ENCODE data around the gene NAA20. TPM values are rescaled to one million over a fixed set of nuclear protein-coding genes. Genes with fewer than 3 reads are reported as not detected.

Gene NAA20
- total and polyA plus RNA-seq, 9 of the 15 experiments (the other 6 are each of a cell fraction or from before 2014, with no cell fraction given) = 51.4 to 361 (median 84.6) TPM

DNA sequence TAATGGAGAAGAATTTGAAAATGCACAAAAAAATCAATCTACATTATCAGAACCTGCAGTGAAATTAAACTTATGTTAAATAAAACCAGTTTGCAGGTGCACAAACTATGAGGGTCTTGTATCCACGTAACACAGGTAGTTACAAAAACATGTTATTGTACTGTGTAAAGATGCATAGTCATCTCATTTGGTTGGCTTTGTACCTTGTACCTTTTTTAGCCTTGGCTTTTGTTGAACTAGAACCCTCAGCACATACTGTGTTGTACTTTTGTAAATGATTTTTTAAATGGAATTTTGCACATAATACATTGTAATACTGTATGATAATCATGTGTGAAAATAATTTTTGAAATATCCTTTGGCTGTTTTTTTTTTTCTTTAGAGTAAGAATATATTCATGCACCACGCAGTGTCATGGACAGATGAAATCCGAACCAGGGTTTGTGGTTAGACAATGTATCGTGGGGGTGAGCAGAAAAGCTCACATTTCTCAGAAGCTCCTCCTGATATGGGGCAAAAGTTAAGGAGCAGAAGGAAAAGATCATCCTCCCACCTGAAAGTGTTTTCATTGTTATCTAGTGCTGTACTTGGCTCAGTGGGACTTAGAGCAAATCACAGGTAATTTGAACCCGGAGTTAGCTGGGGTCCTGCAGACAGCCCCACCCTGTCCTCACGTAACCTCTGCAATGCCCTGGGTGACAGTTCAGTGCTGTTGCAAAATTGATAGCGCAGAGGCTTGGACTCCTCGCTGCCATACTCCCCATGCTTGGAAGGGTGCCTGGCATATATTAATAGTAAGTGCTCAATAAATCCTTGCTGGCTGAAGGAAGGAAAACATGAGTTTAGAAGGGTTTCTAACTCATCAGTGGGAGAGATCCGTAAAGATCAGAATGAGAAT, 14.8 kb upstream of the NAA20 start (continued):
- TF ChIP-seq ZBTB7A (IDR thresholded peaks at IDR 0.05; ENCODE audit: borderline replicate concordance, control insufficient read depth, low read depth, low read length) = no peak
- TF ChIP-seq, protein P1, sequence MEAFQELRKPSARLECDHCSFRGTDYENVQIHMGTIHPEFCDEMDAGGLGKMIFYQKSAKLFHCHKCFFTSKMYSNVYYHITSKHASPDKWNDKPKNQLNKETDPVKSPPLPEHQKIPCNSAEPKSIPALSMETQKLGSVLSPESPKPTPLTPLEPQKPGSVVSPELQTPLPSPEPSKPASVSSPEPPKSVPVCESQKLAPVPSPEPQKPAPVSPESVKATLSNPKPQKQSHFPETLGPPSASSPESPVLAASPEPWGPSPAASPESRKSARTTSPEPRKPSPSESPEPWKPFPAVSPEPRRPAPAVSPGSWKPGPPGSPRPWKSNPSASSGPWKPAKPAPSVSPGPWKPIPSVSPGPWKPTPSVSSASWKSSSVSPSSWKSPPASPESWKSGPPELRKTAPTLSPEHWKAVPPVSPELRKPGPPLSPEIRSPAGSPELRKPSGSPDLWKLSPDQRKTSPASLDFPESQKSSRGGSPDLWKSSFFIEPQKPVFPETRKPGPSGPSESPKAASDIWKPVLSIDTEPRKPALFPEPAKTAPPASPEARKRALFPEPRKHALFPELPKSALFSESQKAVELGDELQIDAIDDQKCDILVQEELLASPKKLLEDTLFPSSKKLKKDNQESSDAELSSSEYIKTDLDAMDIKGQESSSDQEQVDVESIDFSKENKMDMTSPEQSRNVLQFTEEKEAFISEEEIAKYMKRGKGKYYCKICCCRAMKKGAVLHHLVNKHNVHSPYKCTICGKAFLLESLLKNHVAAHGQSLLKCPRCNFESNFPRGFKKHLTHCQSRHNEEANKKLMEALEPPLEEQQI (IDR thresholded peaks at IDR 0.05) = no peak

DNA sequence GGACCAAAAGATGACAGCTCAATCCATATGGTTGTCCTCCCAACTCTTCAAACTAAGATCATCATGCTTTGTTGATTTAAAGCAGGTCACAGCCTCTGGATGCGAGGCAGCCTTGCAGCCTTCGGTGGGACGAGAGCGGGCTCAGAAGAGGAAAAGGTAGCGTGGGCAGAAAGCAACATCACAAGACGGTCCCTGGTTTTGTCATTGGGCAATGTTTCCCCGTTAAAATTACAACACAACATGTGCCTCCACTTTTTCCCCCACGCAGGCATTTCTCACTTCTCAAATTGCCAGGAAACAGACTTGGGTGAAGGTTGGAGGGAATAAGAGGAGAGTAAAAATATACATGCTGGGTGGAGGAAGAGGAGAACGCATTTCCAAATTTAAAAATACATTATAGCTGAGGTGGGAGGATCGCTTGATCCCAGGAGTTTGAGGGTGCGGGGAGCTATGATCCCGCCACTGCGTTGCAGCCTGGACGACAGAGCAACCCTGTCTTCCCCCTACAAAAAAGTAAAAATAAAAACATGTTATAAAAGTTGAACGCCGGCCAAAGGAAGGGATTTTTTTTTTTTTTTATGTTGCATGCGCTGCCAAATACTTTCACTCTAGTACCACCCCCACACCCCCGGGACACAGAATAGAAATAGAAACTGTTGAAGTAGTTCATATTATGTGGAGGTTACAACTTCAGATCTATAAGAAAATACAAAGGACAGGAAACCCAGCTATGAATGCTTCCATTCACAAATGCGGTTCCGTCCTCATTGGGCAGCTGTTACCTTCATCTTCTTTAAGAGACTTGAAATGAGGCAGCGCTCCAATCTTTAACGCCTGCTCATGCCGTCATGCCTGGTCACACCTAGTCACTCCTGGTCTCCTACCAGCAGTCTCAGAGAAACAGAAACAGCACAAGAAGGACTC, 13.9 kb upstream of the NAA20 start:
- no peak for TF ChIP-seq CREM (IDR thresholded peaks at IDR 0.05; ENCODE audit: low read depth)
- TF ChIP-seq ZFPM2 (CRISPR knock-in tag; IDR thresholded peaks at IDR 0.05) = no peak
- TF ChIP-seq CC2D1A (IDR thresholded peaks at IDR 0.05) = no peak
- no peak for TF ChIP-seq ZNF175 (CRISPR knock-in tag; IDR thresholded peaks at IDR 0.05; ENCODE audit: low read depth)
- no peak for TF ChIP-seq ZC3H4 (CRISPR knock-in tag; IDR thresholded peaks at IDR 0.05; ENCODE audit: borderline replicate concordance)
- TF ChIP-seq DMBX1 (CRISPR knock-in tag; IDR thresholded peaks at IDR 0.05; ENCODE audit: borderline replicate concordance) = no peak
- TF ChIP-seq ZNF124 (CRISPR knock-in tag; IDR thresholded peaks at IDR 0.05) = no peak
- TF ChIP-seq RHOXF2B (CRISPR knock-in tag; conservative IDR thresholded peaks at IDR 0.05) = no peak
- TF ChIP-seq ESRRB (CRISPR knock-in tag; IDR thresholded peaks at IDR 0.05; ENCODE audit: borderline replicate concordance) = no peak
- no peak for TF ChIP-seq CREBBP (IDR thresholded peaks at IDR 0.05; ENCODE audit: low read depth, low read length)
- TF ChIP-seq CEBPG (CRISPR knock-in tag; IDR thresholded peaks at IDR 0.05) = no peak
- TF ChIP-seq CEBPG (tag; conservative IDR thresholded peaks at IDR 0.05 in 1 of 2, IDR thresholded peaks at IDR 0.05 in 1 of 2) = no peak
- no peak for TF ChIP-seq ZZZ3 (IDR thresholded peaks at IDR 0.05)
- Histone ChIP-seq H2AFZ (ENCODE audit: low read depth, low read length) (no peak overlapping the region), H4K20me1 (replicated peaks; ENCODE audit: control insufficient read depth, insufficient read depth, low read length) (no peaks in the 10 kb centered on the region), H3K9me3 (replicated peaks; ENCODE audit: control insufficient read depth, insufficient read depth, low read depth, low read length) (no peaks in the 10 kb centered on the region), H3K4me3 (no peak overlapping the region), H3K27ac (ENCODE audit: extremely low read depth, low read depth, low read length) (no peak overlapping the region), H3K79me2 (ENCODE audit: control insufficient read depth, insufficient read depth, low read length) (no peaks in the 10 kb centered on the region), H3K27me3 (ENCODE audit: control insufficient read depth in 2 of 2, insufficient read depth in 2 of 2, low read length in 2 of 2) (peaks cover 9 to 38% of the 10 kb centered on the region in 2 experiments; a peak in 3 of 5 replicates), H3K9me1 (ENCODE audit: control insufficient read depth, insufficient read depth, low read length) (no peaks in the 10 kb centered on the region), H3K36me3 (ENCODE audit: control insufficient read depth, insufficient read depth, low read length) (no peaks in the 10 kb centered on the region), H3K9ac (ENCODE audit: insufficient read depth in 1 of 2, low read depth in 2 of 2, low read length in 2 of 2) (no peak overlapping the region), H3K4me1 (replicated peaks in 1 of 2; ENCODE audit: control insufficient read depth in 2 of 2, insufficient read depth in 2 of 2, low read length in 2 of 2) (peaks cover 0 to 4% of the 10 kb centered on the region in 2 experiments; a peak in 2 of 5 replicates), H3K4me2 (ENCODE audit: insufficient read depth, low read length) (no peak overlapping the region)
- ATAC-seq (no peak), DNase-seq (ENCODE audit: extremely low read depth in 1 of 4, low spot score in 3 of 4) (no peak), FAIRE-seq (no peak)
- POLR2A ChIA-PET = no interaction called here
- 10% methylated on average over 15 of the region's 23 CpGs for WGBS (ENCODE audit: insufficient coverage, low coverage, missing lambda C conversion rate)
- intact Hi-C loops (cut with micrococcal nuclease) = no loop called here
- in situ Hi-C loops (cut with MboI) = no loop called here
- CTCF ChIA-PET (ENCODE audit: low intra/inter-chr PET ratio) = interaction anchor here (0.6 kb wide), 1 partner anchor 14 kb away, joined by 3 read pairs; the partner anchor contains the start of gene NAA20
- no TSS peak for BruUV-seq (replicated peaks)

All from K562 (cell line).